Activated T-helper 1 cell treated with anti-CD3 and anti-CD28 coated beads, Interleukin-2, amount 50 U/mL, for 16 hours (primary cell): ENCODE measurements around the gene NEURL3.
"Not testable (repeated sequence)": the region's sequence is repeated elsewhere in the genome, so short reads cannot be mapped to it uniquely, and the experiment has no call there.

ENCODE experiments used
- DNase-seq, 2 donors: peaks; one replicate each; pipeline ENCODE4 v3.0.0-alpha.2; 2020; ENCODE audit warnings: low read depth in 1 of 2, low spot score in 1 of 2

Gene NEURL3

DNA sequence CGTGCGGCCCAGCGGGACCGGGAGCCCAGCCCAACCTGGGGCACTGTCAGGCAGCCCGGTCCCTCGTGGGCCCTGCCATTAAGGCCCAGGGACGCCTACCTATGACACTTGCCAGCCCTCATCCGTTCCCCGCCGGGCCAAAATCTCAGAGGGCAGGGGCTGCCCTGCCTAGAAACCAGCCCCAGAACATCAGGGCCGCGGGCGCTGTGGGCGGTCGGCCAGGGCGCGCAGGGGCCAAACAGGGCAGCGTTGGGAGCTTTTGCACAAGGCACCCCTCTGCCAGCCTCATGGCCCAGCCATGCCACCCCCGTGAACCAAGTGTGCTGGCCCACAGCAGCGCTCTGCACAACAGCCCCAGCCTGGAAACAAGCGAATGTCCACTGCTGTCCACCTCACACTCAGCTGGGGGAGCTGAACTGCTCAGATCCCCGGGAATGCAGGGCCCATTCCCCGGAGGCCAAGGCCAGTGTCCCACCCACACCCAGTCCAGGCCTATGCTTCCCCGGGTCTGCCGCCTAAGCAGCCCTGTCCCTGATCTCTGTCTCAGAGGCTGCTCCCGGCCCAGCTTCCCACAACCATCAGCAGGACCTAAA lies 3.5 kb upstream of the NEURL3 start:
- DNase-seq: no peak

DNA sequence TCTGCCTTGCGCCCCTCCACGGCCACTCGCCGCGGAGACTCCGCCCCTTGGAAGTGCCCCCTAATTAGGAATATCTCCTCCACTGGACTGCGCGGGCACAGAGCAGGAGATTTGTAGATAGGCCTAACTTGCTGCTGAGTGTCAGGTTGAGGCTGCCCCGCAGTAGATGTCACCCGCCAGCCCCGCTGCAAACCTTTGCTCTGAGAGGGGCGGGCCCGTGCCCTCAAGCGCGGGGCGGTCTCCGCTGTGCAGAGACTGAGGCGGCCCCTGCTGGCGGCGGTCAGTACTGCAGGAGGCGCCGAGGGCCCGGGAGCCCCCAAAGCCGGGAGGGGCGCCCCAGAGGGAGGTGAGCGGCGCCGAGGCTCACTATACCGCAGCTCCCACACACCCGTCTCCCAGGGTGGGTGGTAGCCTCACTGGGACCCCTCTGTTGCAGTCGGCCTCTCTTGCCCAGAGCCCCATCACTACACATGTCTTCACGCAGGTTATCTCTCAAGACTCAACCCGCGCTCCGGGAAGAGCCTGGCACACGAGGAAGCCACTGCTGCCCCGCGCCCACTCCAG lies 2.9 kb upstream of the NEURL3 start:
- peak; percentile 81 to 82 for DNase-seq

DNA sequence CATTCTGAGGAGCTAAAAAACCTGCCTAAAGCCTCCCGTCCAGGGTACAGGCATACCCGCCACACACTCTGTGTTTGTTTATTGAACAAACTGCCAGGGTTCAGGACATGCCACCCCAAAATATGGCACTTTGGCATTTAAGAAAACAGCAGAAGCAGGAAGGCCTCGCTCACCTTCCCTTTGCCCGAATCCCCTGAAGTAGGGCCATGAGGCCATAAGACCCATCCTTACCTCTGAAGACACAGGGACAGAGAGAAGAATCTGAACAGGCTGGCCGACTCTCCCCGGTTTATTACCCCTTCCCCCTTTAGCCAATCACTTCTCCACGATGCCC lies 1.7 kb upstream of the NEURL3 start:
- no peak for DNase-seq

DNA sequence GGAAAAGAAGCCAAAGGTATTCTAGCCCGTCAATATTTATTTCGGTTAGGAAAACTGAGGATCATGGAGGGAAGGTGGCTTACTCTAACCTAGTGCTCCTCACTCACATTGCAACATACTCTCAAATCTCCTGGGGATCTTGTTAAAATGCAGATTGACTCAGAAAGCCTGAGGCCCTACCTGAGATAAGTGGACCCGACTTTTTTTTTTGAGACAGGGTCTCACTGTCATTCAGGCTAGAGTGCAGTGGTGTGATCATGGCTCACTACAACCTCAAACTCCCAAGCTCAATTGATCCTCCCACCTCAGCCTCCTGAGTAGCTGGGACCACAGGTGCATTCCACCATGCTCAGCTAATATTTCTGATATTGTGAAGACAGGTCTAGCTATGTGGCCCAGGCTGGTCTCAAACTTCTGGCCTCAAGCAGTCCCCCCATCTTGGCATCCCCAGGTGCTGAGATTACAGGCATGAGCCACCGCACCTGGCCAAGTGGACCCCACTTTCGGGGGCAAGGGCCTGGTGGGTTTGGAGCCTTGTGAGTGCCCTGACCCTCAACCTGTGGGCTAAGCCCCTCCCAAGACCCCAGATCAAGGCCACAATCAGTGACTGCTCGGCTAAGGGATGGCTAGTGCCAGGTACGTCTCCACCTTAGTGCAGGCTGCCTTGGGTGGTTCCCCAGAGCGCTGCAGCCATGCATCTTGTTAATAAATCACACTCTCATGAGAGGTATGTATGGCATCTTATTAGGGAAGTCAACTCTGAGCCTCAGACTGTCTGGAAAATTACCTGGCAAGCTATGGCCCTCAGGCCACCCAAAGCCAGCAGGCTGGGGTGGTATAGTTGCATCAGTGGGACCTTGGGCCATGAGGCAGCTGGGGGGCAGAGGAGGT lies 1.1 kb upstream of the NEURL3 start:
- DNase-seq: no peak

DNA sequence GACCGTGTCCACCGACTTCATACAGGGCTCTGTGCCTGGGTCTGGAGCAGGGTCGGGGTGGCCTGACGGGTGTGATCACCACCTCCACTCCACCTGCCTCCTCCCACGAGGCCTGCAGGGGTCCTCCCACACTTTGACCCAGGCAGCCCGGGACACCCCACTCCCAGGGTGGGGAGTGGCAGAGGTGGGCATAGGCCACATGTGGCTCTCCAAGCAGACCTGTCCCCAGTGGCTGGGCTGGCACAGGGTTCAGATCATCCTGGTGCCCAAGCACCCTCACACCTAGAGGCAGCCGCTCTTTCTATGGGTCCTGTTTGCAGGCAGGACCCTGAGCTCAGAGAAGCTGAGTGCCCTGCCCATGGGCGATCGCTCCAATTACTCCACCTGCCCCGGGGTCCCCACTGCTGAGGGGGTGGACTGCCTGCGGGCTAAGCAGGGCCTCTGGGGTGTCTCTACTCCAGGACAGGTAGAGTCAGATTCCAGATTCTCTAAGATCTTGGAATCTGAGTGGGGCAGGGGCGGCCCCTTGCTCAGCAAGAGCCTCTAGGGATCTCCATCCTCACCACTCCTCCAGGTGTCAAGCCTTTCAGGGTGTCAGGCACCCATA lies 1.4 kb downstream of the NEURL3 start:
- DNase-seq: no peak

DNA sequence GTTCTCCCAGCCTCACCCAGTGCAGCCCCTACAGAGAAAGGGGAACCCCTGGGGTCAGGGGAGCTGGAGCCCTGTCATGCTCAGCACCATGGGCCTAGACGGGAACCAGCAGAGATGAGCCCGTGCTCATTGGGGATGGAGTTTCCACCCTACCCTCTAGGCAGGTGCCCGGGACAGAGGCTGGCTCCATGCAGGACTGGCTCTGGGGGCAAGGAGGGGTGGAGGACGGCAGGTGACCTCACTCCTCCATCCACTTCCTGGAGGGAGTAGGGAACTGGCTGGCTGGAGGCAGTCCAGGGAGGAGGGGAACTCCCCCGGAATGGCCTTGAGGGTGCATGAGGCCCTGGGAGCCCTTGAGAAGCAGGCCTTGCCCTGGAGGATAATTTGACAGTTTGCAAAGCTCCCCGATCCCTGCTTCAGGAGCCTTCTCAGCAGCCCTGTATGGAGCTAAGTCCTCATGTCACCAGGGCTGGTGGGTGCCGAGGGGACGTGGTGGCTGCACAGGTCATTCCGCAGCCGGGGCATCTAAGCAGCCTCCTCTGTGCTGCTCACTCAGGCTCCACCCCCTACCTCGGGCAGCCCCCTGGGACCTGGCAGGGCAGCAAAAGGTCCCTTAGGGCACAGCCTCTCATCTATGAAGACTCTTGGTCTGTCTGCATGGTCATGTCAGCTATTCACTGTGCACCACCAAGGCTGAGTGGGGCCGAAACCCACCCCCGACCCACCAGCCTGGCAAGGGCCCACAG lies 2.1 kb downstream of the NEURL3 start:
- DNase-seq: no peak

DNA sequence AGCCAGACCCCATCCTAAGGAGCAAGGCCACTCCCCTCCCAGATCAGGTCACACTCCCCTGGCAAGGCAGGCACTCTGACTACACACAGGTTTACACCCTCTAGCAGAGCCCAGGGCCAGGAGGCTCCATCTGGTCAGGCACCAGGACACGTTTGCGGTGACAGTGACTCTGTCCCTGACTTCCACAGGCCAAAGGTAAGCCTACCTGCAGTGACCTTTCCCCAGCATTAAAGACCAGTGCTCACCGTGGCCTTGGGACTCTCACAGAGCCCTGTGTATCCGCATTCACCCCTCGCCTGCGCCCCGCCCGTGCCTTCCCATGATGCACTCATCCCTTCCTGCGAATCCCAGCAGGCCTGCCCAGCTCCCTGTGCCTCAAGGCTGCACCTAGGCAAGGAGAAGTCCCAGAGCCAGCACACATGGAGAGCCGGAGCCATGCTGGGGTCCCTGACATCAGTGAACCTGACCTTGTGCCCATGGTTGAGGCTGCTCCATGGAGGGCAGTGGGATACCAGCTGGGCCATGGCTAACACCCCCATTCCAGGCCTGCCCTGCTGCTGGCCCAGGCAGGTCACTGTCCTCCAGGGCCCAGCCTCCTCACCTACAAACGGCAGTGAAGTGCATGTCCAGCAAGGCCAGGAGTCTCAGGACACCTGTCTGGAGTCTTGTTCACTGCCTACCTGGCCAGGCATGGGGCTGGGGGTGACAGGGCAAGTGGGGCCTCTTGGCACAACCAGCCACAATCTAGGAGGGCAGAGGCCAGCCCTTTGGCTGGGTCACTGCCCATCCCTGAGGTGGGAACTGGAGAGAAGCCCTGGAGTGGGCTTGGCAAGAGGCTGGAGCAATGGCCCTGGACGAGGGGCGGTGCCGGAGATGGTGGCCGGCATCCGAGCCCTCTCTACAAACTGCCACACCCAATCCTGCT lies 3.0 kb downstream of the NEURL3 start:
- DNase-seq: no peak

DNA sequence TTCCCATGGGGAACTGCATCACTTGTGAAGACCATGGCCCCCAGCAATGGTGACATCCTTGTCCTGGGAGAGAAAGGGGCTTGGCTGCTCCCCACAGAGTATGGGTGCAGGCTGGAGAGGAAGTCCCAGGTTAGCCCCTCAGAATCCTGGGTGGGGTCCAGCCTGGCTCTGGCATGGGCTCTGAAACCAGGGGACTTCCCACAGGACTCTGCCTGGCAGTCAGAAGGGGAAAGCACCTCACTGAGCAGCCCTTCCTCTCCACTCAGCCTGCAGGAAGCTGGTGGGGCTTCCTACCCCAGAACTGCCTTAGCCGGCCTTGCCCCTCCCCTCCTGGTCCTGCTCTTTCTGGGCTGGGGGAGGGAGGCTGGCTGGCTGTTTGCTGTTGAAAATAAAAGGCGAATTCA lies 3.7 kb downstream of the NEURL3 start:
- no peak for DNase-seq

DNA sequence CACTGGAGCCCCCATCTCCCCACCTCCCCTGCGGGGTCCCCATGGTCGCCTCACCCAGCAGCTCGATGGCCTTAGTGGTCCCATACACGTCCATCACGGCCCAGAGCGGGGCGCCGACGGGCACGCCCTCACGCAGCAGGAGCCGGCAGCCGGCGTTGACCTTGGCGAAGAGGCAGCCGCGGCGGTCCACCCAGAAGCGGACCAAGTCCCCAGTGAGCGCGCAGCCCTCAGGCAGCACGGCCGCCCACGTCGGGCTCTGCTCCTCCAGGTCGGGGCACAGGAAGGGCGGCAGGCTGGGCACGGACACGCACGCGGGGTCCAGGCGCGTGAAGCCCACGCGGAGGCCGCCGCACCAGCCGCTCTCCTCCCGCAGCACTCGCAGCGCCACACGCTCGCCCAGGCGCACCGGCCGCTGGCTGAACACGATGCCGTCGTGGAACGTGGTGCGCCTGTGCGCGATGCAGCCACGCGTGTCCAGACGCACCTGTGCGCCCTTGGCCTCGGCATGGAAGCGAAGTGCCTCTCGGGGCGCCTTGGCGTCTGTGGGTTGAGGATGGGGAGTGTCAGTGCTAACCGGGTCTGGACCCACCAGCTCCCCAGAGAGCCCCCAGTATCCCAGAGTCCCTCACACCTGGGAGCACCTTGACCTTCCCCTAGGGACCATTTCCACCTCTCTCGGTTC lies 4.6 kb downstream of the NEURL3 start:
- DNase-seq: no peak

DNA sequence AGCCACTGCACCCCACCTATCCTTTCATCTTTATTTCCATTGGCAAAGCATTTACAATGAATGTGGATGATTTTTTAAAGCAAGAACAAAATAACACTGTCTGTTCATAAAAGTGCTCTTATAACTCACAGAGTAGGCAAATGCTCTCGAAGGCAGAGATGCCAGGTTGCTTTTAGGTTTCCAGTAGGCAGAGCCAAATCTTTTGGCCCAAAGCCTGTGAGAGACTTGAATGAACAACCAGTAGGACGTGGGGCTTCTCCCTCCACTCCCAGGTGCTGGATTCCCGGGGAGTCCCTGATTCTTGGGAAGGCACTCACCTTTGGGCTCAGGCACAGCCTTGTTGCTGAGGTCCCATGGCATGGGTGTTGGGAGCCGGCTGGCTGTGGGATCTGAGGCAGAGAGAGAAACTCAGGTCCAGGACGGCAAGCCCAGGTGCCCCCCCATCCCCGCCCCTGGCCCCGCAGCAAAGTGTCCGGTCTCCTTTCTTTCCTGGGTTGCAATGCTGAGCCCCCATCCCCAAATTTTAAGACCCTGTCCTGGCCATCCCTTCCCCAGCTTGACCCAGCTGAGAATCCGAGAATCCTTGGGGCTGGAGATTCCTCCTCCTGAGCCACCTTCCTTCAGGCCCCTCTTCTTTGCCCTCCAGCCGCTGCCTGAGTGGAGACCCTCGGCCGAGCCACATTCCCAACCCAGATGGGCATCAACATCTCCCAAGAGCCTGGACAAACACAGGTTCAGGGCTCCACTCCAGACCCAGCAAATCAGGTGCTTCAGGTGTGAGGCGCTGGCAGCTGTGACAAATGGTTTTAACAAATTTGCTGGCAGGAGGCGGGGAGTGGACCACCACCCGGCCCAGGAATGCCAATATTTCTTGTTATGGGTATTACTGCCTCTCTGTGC lies 5.8 kb downstream of the NEURL3 start:
- DNase-seq: no peak

DNA sequence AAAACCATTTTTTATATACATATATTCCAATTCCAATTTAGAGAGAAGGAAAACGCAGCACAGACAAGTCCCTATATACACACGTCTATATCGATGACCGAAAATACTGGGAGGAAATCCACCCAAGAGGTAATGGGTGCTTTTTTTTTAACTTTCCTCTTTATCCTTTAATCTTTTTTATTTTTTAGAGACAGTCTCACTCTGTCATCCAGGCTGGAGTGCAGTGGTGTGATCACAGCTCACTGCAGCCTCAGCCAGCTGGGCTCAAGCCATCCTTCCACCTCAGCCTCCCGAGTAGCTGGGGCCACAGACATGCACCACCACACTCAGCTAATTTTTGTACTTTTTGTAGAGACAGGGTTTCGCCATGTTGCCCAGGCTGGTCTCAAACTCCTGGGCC lies 6.5 kb downstream of the NEURL3 start:
- DNase-seq: not testable (repeated sequence)

DNA sequence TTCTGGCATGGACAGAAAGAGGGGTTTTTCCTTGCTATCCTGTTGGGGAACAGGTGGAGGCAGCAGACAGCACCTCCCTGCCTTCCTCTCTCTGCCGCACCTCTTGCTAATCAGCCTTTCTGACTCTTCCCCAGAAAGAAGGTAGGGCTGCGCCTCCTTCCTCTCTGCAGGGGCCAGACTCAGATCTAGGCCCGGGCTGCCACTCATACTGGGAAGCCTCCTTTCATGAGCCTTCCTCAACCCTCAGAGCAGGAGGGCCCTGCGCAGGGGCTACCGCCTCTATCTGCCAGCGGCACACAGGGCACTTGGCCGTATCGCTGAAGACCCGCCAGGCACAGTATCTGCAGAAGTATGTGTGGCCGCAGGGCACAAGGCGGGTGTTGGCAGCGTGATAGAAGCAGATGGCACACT lies 7.1 kb downstream of the NEURL3 start:
- no peak for DNase-seq

DNA sequence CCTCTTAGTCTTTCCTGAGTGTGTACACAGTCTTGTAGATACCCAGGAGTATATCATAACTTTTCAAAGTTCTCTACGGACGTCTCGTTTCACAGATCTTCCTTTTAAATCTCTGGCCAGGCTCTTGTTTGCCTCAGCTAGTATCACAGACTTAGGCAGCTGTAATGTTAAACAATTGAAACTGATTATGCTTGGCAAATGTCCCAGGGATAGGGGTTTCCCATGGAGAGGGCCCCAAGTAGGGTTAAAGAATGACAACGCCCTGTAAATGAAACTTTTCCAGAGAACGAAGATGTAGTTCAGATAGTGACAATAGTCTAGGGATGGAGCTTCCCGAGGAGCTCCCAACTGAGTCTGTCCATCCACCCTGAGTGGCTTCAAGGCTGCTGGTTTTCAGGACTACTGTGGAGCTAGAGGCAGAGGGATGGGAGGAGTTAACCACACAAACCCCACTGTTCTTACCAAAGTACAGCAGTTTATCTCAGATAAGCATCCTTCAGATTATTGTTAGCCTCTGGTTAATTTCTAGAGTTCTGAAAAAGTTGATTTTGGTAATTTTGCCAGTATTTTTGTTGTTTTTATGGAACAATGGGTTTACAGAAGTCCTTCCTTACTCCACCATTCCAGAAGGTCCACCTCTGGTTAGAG lies 9.1 kb downstream of the NEURL3 start:
- no peak for DNase-seq

DNA sequence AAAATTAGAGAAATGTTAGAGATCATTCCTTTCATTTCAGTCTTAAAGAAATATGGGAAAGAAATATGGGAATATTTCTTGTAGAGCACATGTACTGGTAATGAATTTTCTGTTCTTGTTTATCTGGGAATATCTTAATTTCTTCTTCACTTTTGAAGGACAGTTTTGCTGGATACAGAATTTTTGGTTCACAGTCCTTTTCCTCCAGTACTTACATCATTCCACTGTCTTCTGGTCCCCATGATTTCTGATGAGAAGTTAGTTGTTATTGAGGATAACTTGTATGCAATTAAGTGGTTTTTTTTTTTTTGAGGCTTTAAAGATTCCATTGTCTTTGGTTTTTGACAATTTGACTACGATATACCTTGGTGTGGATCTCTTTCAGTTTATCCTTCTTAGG lies 11.0 kb downstream of the NEURL3 start:
- DNase-seq: no peak

DNA sequence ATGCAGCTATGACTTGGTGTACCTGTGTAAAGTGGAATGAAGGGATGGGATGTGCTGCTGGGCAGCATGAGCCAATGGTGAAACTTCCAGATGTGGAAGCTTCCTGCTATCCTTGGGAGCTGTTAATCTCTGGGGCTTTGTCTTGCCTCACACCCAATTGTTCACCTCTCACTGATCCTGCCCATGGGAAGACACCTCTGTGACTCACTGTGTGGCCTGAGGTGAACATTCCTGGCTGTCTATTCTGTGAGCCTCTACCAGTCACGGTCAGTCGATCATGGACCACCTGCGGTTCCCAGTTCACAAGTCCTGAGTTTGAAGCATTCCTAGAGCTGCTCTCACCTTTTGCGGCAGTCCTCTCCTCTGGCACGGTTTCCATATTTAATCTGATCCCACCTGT lies 12.1 kb downstream of the NEURL3 start:
- DNase-seq: no peak

DNA sequence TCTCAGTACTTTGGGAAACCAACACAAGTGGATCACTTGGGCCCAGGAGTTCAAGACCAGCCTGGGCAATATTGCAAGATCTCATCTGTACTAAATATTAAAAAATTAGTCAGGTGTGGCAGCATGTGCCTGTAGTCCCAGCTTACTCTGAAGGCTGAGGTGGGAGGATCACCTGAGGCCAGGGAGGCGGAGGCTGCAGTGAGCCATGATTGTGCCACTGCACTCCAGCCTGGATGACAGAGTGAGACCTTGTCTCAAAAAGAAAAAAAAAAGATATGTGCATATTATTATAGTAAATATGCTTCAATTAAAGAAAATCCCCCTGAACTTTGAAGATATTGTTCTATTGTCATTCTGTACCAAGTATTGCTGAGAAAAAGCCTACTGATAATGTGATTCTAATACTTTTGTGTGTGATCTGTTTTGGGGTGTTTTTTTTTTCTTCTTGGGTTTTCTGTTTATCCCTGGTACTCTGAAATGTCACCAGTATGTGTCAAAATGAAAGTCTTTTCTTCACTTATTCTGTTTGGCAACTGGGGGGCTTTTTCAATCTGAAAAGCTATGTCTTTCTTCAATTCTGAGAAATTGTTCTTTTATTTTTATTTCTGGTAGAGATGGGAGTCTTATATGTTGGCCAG lies 13.2 kb downstream of the NEURL3 start:
- DNase-seq: no peak

DNA sequence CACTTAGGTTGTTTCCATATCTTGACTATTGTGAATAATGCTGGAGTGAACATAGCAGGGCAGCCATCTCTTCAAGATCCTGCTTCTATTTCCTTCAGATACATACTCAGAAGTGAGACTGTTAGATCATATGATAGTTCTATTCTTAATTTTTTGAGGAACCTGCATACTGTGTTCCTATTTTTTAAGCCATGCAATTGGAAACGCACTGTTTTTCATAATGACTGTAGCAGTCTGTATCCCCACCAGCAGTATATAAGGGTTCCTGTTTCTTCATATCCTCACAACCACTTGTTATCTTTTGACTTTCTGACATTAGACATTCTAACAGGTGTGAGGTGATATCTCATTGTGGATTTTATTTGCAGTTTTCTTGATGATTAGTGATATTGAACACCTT lies 15.5 kb downstream of the NEURL3 start:
- no peak for DNase-seq

DNA sequence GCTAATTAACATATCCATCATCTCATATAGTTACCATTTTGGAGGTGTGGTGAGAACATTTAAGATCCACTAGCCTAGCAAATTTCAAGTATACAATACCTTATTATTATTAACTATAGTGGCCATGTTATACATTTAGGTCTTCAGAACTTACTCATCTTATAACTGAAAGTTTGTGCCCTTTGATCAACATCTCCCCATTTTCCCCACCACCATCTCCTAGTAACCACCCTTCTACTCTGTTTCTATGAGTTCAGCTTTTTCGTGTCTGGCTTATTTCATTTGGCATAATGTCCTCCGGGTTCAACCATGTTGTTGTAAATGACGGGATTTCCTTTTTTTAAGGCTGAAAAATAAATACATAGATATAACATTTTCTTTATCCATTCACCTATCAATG lies 15.9 kb downstream of the NEURL3 start:
- no peak for DNase-seq
